Large intestine (tissue), 12 donors: ENCODE measurements around the gene MEX3C. TPM values are rescaled to one million over a fixed set of nuclear protein-coding genes. Genes with fewer than 3 reads are reported as not detected.

Experiments used
- DNase-seq, 2 donors: peaks; one replicate each; pipeline versions ENCODE4 v3.0.0 to v3.0.0-alpha.2; 2013
- H3K27ac ChIP-seq: one replicate; pipeline ENCODE4 v1.5.1; 2013; ENCODE audit warnings: low read length
- H3K27me3 ChIP-seq: 2 replicates; pipeline ENCODE4 v1.6.1; 2013; ENCODE audit warnings: low read length; ENCODE audit not compliant: control insufficient read depth, insufficient read depth
- H3K36me3 ChIP-seq: 2 replicates; pipeline ENCODE4 v1.6.1; 2013; ENCODE audit warnings: low read length; ENCODE audit not compliant: control insufficient read depth, insufficient read depth
- H3K4me1 ChIP-seq: one replicate; pipeline ENCODE4 v1.6.1; 2013; ENCODE audit warnings: low read length; ENCODE audit not compliant: control insufficient read depth, insufficient read depth
- H3K4me3 ChIP-seq: one replicate; pipeline ENCODE4 v1.5.1; 2013; ENCODE audit warnings: low read length
- H3K9me3 ChIP-seq: one replicate; pipeline ENCODE4 v1.6.1; 2013; ENCODE audit warnings: mild to moderate bottlenecking, low read depth, low read length, moderate library complexity; ENCODE audit not compliant: control insufficient read depth
- WGBS: methylation state at CpG from one replicate; pipeline ENCODE4 v1.1.5; 2013; ENCODE audit warnings: low lambda C conversion rate; ENCODE audit not compliant: insufficient coverage; 5-methylcytosine and 5-hydroxymethylcytosine counted together
- long read RNA-seq, 11 donors: transcript quantifications; one replicate each; lab custom pipeline, GENCODE V29; 2026
- polyA plus RNA-seq: library from polyadenylated mRNA; unstranded; fragments of 120-200 nt; gene quantifications from one replicate; pipeline ENCODE4 v1.2.1, GENCODE V29; 2013

Gene MEX3C
- 35.0 TPM for polyA plus RNA-seq
- long read RNA-seq, donor 1, transcript MEX3C-201 (2 exons, 3,781 nt) = major isoform, 5 of 6 reads
- long read RNA-seq, donor 1, partial matches to known transcripts = 0 of 6 reads
- long read RNA-seq, donor 1, other reads (novel, unspliced or antisense) = 0 of 6 reads
- long read RNA-seq, donor 2, transcript MEX3C-201 (2 exons, 3,781 nt) = major isoform, 10 of 11 reads
- long read RNA-seq, donor 2, partial matches to known transcripts = 0 of 11 reads
- long read RNA-seq, donor 2, other reads (novel, unspliced or antisense) = 0 of 11 reads
- long read RNA-seq, donor 3 = 0 reads
- long read RNA-seq, donor 4, partial matches to known transcripts = 0 of 1 reads
- long read RNA-seq, donor 4, other reads (novel, unspliced or antisense) = 0 of 1 reads
- long read RNA-seq, donor 5, transcript MEX3C-201 (2 exons, 3,781 nt) = major isoform, 8 of 9 reads
- long read RNA-seq, donor 5, partial matches to known transcripts = 0 of 9 reads
- long read RNA-seq, donor 5, other reads (novel, unspliced or antisense) = 0 of 9 reads
- long read RNA-seq, donor 6, transcript MEX3C-201 (2 exons, 3,781 nt) = major isoform, 10 of 12 reads
- long read RNA-seq, donor 6, partial matches to known transcripts = 0 of 12 reads
- long read RNA-seq, donor 6, other reads (novel, unspliced or antisense) = 0 of 12 reads
- long read RNA-seq, donor 7, partial matches to known transcripts = 10 of 12 reads
- long read RNA-seq, donor 7, other reads (novel, unspliced or antisense) = 0 of 12 reads
- long read RNA-seq, donor 8, transcript MEX3C-201 (2 exons, 3,781 nt) = major isoform, 8 of 10 reads
- long read RNA-seq, donor 8, partial matches to known transcripts = 0 of 10 reads
- long read RNA-seq, donor 8, other reads (novel, unspliced or antisense) = 0 of 10 reads
- long read RNA-seq, donor 9, transcript MEX3C-201 (2 exons, 3,781 nt) = major isoform, 9 of 11 reads
- long read RNA-seq, donor 9, partial matches to known transcripts = 0 of 11 reads
- long read RNA-seq, donor 9, other reads (novel, unspliced or antisense) = 0 of 11 reads
- long read RNA-seq, donor 10, transcript MEX3C-201 (2 exons, 3,781 nt) = major isoform, 11 of 13 reads
- long read RNA-seq, donor 10, partial matches to known transcripts = 0 of 13 reads
- long read RNA-seq, donor 10, other reads (novel, unspliced or antisense) = 0 of 13 reads
- long read RNA-seq, donor 11, transcript MEX3C-201 (2 exons, 3,781 nt) = major isoform, 6 of 6 reads
- long read RNA-seq, donor 11, partial matches to known transcripts = 0 of 6 reads
- long read RNA-seq, donor 11, other reads (novel, unspliced or antisense) = 0 of 6 reads

DNA sequence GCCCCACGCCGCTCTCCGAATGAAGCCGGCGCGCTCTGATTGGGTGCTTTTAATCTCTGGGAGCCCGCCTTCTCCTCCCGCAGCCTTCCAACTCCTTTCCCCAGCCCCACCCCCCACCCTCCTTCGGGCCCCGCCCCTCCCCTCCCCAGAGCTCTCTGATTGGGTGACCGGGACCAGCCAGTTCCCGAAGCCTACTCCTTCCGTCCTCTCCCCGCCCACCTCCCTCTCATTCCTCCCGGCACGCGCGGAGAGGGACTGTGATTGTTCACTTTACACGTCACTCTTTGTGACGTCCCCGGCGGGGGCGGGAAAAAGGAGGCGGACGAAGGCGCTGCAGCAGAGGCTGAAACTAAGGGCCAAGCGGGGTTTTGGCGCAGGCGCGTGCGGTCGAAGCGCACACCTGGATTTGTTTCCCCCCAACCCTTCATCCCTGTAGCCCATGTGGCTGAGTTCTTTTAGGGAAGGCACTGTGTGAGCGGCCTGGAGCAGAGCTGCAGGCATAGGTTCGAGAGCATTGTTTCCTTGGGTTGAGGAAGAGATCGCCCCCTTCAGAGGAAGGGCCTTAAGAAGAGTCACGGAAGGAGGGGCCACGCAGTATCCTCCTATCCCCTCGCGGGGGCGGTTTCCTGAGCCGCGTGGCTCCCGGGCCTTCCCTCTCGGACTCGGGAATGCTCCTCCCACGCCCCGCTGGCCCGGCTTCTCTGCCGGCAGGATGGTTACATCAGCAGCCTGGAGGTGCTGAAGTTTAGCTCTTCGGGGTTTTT is at the start of gene MEX3C:
MEX3C (minus strand) TSS at position 21 of the 764 bp plus-strand sequence. CDS start 361 bp downstream, outside the sequence.
- no CpG with 5 or more reads among the region's 51 CpGs for WGBS
- Histone ChIP-seq H3K36me3 (no peaks in the 10 kb centered on the region), H3K4me3 (peak within 1 kb of the TSS; percentile 75), H3K27me3 (no peaks in the 10 kb centered on the region), H3K9me3 (peaks cover 7% of the 10 kb centered on the region), H3K4me1 (peaks cover 10% of the 10 kb centered on the region), H3K27ac (peak within 1 kb of the TSS; percentile 87)
- DNase-seq = peak; percentile 100

DNA sequence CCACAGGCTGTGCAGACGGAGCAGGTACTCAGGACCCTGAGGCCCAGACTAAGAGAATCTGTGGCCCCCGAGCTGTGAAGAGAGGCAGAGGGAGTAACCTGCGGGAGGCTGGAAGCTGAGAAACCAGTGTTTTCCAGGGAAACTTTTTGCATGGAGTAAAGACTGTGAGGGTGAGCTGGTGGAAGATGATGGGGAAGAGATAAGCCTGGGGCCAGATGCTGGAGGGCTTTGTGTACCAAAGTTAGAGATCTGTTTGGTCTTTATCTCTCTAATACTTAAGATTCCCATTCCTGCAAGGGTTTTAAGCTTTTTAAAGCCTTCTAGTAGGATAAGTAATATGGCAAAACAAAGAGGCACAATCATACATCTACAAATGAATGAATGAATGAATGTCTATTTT is 43.7 kb upstream of the MEX3C start:
- Histone ChIP-seq H3K4me3 (no peak overlapping the region), H3K4me1 (no peaks in the 10 kb centered on the region), H3K9me3 (no peaks in the 10 kb centered on the region), H3K27ac (no peak overlapping the region), H3K36me3 (no peaks in the 10 kb centered on the region), H3K27me3 (no peaks in the 10 kb centered on the region)
- no peak for DNase-seq
- no CpG with 5 or more reads among the region's 3 CpGs for WGBS

DNA sequence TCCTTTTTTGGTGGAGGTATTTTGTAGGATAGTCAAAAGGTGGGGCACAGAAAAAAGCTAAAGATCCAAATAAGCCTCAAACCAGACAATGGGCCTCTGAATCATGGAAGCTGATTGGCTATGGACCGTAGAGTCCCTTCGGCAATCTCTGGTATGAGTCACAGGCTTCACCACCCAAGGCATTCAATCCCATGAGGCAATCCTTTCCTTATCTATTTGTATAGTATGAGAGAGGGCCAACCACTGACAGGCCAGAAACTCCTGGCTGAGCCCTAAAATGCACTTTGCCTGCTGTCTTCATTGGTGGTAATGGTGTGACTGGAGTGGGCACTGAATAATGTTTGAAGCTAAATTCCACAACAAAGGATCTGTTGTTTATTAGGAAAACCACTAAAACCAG is 38.7 kb upstream of the MEX3C start:
- Histone ChIP-seq H3K4me3 (no peak overlapping the region), H3K27ac (no peak overlapping the region), H3K27me3 (peaks cover 4% of the 10 kb centered on the region), H3K36me3 (no peaks in the 10 kb centered on the region), H3K4me1 (no peaks in the 10 kb centered on the region), H3K9me3 (no peaks in the 10 kb centered on the region)
- WGBS = no CpG with 5 or more reads among the region's 2 CpGs
- peak; percentile 10 to 28 for DNase-seq

GRCh38 chr18:51235009-51235789 is 37.7 kb upstream of the MEX3C start:
- Histone ChIP-seq H3K27ac (no peak overlapping the region), H3K4me1 (no peaks in the 10 kb centered on the region), H3K27me3 (peaks cover 4% of the 10 kb centered on the region), H3K9me3 (no peaks in the 10 kb centered on the region), H3K4me3 (no peak overlapping the region), H3K36me3 (no peaks in the 10 kb centered on the region)
- WGBS = no CpG with 5 or more reads among the region's 6 CpGs
- DNase-seq = no peak

DNA sequence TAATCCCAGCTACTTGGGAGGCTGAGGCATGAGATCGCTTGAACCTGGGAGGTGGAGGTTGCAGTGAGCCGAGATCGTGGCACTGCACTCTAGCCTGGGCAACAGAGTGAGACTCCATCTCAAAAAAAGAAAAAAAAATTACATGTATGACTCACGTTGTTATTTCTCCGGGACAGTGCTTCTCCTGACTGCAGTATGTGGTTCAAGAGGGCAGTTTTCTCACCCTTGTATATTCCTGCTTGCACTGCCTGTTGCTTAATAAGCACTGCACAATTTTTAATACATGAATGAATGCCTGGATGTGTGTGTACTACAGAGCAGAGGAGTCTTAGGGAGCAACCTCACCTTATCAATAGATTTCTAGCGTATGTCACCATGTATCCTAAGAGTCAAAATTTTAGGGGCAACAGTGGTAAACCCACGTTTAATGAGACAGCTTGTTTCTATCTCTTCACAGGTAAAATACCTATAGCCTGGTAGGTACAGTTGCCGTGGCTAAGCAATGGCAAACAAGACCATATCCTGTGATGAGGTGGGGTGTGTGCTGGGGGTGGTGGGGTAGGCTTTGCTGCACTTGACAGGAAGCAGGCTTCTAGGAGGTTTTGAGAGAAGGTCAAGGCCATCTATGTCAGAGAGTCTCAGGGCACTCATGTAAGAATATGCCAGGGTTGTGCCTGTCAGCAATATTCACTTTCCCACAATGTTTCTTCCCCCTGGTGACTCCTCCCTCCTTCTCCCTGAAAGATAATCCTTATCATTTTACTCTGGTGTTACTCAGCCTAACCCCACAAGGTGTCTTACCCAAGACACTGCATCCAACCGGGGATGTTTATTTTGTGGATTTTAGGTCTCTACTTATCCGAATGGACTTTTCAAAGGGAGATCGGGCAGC is 36.9 kb upstream of the MEX3C start:
- Histone ChIP-seq H3K36me3 (no peaks in the 10 kb centered on the region), H3K27me3 (peaks cover 4% of the 10 kb centered on the region), H3K4me3 (no peak overlapping the region), H3K27ac (no peak overlapping the region), H3K4me1 (no peaks in the 10 kb centered on the region), H3K9me3 (no peaks in the 10 kb centered on the region)
- DNase-seq = peak; percentile 7 to 22
- 17% methylated on average over 1 of the region's 11 CpGs for whole genome bisulfite sequencing

DNA sequence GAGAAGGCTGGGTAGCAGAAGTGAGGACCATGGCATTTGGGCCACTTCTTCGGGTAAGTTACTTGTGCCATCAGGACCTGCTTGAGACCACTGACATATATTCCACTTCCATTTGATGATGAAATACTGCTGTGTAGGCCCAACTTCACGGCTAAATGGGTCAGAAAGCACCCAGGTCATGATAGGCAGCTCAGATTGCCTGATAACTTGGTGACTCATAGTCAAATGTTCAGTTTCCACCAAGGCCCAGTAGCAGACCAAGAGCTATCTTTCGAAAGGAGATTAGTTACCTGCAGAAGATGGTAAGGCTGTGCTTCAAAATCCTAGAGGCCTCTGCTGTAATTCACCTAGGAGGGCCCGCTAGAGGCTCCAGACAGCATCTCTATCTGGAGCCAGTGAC is 31.8 kb upstream of the MEX3C start:
- WGBS = no CpG with 5 or more reads among the region's 4 CpGs
- Histone ChIP-seq H3K36me3 (no peaks in the 10 kb centered on the region), H3K4me3 (no peak overlapping the region), H3K9me3 (no peaks in the 10 kb centered on the region), H3K4me1 (no peaks in the 10 kb centered on the region), H3K27me3 (peaks cover 4% of the 10 kb centered on the region), H3K27ac (no peak overlapping the region)
- DNase-seq = peak in 1 of 2 donors; percentile 19

DNA sequence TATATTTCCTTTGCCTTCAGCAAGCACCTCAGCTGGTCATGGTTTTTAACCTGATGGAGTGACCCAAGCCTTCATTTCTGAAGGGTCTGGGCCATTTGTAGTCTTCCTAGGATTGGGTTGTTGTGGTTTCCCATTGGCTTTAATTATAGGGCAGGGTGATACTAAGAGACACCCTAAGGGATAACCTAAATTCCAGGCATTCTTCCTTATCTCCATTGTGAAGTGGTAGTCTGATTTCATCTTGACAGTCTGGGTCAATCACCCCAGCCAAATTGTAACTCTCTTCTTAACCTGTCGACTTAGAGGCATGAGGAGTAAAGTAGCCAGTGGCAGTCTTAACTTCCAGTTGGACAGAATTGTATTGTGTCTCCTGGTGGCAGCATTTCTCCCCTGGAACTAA is 30.2 kb upstream of the MEX3C start:
- DNase-seq = no peak
- no peaks in the 10 kb centered on the region for H3K4me1 ChIP-seq
- no CpG with 5 or more reads among the region's 1 CpG for WGBS
- H3K27me3 ChIP-seq = no peaks in the 10 kb centered on the region
- no peak overlapping the region for H3K4me3 ChIP-seq
- no peaks in the 10 kb centered on the region for H3K36me3 ChIP-seq
- H3K9me3 ChIP-seq = no peaks in the 10 kb centered on the region
- no peak overlapping the region for H3K27ac ChIP-seq

DNA sequence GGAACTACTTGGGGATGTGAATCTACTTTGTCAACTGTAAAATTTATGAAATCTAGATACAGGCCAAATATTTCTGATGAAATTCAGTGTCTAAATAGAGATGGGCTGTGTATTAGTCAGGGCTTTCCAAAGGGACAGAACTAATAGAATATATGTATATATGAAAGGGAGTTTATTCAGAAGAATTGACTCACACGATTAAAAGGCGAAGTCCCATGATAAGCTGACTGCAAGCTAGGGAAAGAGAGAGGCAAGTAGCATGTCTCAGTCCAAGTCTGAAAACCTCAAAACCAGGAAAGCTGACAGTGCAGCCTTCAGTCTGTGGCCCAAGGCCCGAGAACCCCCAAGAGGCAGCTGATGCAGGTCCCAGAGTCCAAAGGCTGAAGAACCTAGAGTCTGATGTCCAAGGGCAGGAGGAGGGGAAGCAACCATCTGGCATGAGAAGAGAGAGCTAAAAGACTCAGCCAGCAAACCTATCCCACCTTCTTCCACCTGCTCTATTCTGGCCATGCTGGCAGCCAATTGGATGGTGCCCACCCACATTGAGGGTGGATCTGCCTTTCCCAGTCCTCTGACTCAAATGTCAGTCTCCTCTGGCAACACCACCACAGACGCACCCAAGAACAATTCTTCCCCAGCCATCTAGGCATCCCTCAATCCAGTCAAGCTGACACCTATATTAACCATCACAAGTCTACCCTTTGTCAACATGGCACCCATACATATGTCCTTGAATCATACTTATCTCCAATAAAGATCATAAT is 29.3 kb upstream of the MEX3C start:
- Histone ChIP-seq H3K4me3 (no peak overlapping the region), H3K9me3 (no peaks in the 10 kb centered on the region)
- 80% methylated on average over 1 of the region's 4 CpGs for WGBS

More for the DNA sequence above, 29.3 kb upstream of the MEX3C start:
- no peak overlapping the region for H3K27ac ChIP-seq
- no peaks in the 10 kb centered on the region for H3K27me3 ChIP-seq
- H3K4me1 ChIP-seq = no peaks in the 10 kb centered on the region
- no peak for DNase-seq
- no peaks in the 10 kb centered on the region for H3K36me3 ChIP-seq
